ENCODE results near the gene ADGRG4.
"Not testable (repeated sequence)": the region's sequence is repeated elsewhere in the genome, so short reads cannot be mapped to it uniquely, and the experiment has no call there.

ADGRG4 gene

GRCh38 chrX:136386826-136387225 is 86.1 kb downstream of the ADGRG4 start:
- no peak for DNase-seq (ENCODE audit: low read depth in 2 of 2, low spot score in 1 of 2)

GRCh38 chrX:136387951-136388502 is 87.3 kb downstream of the ADGRG4 start:
- no peak for DNase-seq (ENCODE audit: low read depth in 2 of 2, low spot score in 1 of 2)

GRCh38 chrX:136390921-136391320 is 90.2 kb downstream of the ADGRG4 start:
- no peak for DNase-seq (ENCODE audit: low read depth in 2 of 2, low spot score in 1 of 2)

- DNase-seq (ENCODE audit: low read depth in 2 of 2, low spot score in 1 of 2): no peak
These were observed 94.5 kb downstream of the ADGRG4 start for GRCh38 chrX:136395271-136395670.

GRCh38 chrX:136397001-136397400 is 96.2 kb downstream of the ADGRG4 start:
- no peak for DNase-seq (ENCODE audit: low read depth in 2 of 2, low spot score in 1 of 2)

- no peak for DNase-seq (ENCODE audit: low read depth in 2 of 2, low spot score in 1 of 2)
These were observed 104.4 kb downstream of the ADGRG4 start for GRCh38 chrX:136405126-136405525.

- no peak for DNase-seq (ENCODE audit: low read depth in 2 of 2, low spot score in 1 of 2)
These were observed 117.0 kb downstream of the ADGRG4 start for GRCh38 chrX:136417806-136418205.

- no peak for DNase-seq (ENCODE audit: low read depth in 2 of 2, low spot score in 1 of 2)
These were observed 120.6 kb downstream of the ADGRG4 start for GRCh38 chrX:136421338-136421737.

GRCh38 chrX:136423724-136424123 is 123.0 kb downstream of the ADGRG4 start:
- DNase-seq (ENCODE audit: low read depth in 2 of 2, low spot score in 1 of 2): no peak

GRCh38 chrX:136425996-136426395 is 125.2 kb downstream of the ADGRG4 start:
- DNase-seq (ENCODE audit: low read depth in 2 of 2, low spot score in 1 of 2): no peak

GRCh38 chrX:136431625-136432024 is 130.9 kb downstream of the ADGRG4 start:
- DNase-seq (ENCODE audit: low read depth in 2 of 2, low spot score in 1 of 2): no peak

GRCh38 chrX:136437774-136438173 is 137.0 kb downstream of the ADGRG4 start:
- no peak for DNase-seq (ENCODE audit: low read depth in 2 of 2, low spot score in 1 of 2)

- no peak for DNase-seq (ENCODE audit: low read depth in 2 of 2, low spot score in 1 of 2)
These were observed 137.4 kb downstream of the ADGRG4 start for GRCh38 chrX:136438192-136438591.

GRCh38 chrX:136445674-136446073 is 144.9 kb downstream of the ADGRG4 start:
- not testable (repeated sequence) for DNase-seq (ENCODE audit: low read depth in 2 of 2, low spot score in 1 of 2)

GRCh38 chrX:136446208-136446607 is 145.4 kb downstream of the ADGRG4 start:
- no peak for DNase-seq (ENCODE audit: low read depth in 2 of 2, low spot score in 1 of 2)

GRCh38 chrX:136447308-136447707 is 146.5 kb downstream of the ADGRG4 start:
- DNase-seq (ENCODE audit: low read depth in 2 of 2, low spot score in 1 of 2): no peak

- no peak for DNase-seq (ENCODE audit: low read depth in 2 of 2, low spot score in 1 of 2)
These were observed 147.2 kb downstream of the ADGRG4 start for GRCh38 chrX:136447968-136448367.

- DNase-seq (ENCODE audit: low read depth in 2 of 2, low spot score in 1 of 2): no peak
These were observed 149.5 kb downstream of the ADGRG4 start for GRCh38 chrX:136450050-136450830.

GRCh38 chrX:136452614-136453013 is 151.9 kb downstream of the ADGRG4 start:
- no peak for DNase-seq (ENCODE audit: low read depth in 2 of 2, low spot score in 1 of 2)

- DNase-seq (ENCODE audit: low read depth in 2 of 2, low spot score in 1 of 2): no peak
These were observed 152.4 kb downstream of the ADGRG4 start for GRCh38 chrX:136453114-136453513.

- DNase-seq (ENCODE audit: low read depth in 2 of 2, low spot score in 1 of 2): no peak
These were observed 153.0 kb downstream of the ADGRG4 start for GRCh38 chrX:136453771-136454170.

- DNase-seq (ENCODE audit: low read depth in 2 of 2, low spot score in 1 of 2): no peak
These were observed 155.4 kb downstream of the ADGRG4 start for GRCh38 chrX:136456133-136456532.
